HG03095 (cell line): ENCODE data around the gene SCP2.
"Not testable (repeated sequence)": the region's sequence is repeated elsewhere in the genome, so short reads cannot be mapped to it uniquely, and the experiment has no call there.

Experiments
- ATAC-seq: cut with Tn5 transposase; IDR thresholded peaks from one replicate; pipeline ENCODE4 v1.9.1; 2021; ENCODE audit warnings: moderate library complexity; ENCODE audit not compliant: unreplicated experiment

The SCP2 gene

DNA sequence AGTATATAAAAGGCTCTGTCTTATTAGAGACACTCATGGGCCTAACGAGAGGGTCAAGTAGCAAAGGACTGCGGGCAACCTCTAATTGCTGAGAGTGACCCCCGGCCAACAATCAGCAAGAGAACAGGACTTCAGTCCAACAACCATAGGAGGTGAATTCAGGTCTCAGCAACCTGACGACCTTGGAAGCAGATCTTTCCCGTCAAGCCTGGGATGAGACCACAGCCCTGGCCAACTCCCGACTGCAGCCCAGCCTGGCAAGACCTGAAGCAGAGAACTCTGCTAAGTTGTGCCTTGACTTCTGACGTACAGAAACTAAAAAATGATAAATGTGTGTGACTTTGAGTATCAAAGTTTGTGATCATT lies 11.2 kb upstream of the SCP2 start:
- ATAC-seq = no peak

DNA sequence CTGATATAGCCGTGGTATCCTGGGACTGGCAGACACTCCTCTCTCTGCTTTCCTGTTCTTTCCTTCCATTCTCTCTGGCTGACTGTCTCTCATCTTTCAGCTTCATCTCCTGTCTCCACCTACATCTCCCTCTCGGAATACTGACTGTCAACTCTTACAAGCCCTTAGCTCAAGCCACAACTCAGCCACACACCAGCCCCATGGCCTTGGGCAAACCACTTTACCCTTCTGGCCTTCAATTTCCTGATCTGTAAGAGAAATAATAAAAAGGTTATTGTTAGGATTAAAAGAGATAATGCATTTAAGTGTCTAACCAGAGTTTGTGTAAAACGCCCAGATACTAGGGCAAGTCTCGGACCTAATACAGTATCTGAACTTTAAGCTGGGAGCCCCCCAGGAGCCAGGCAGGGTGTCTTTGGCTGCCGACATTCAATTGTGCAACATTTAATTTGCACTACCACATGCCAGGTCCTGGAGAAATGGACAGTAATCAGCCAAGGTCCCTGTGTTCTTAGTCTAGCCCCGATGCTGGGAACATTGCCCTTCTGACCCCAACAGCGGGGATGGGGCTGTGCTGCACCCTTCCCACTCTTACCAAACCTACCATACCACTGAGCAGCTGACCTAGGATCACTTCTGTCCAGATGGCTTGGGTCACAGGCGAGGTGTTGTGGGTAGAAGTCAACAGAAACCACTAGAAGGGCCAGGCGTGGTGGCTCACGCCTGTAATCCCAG lies 10.7 kb upstream of the SCP2 start:
- ATAC-seq = no peak

DNA sequence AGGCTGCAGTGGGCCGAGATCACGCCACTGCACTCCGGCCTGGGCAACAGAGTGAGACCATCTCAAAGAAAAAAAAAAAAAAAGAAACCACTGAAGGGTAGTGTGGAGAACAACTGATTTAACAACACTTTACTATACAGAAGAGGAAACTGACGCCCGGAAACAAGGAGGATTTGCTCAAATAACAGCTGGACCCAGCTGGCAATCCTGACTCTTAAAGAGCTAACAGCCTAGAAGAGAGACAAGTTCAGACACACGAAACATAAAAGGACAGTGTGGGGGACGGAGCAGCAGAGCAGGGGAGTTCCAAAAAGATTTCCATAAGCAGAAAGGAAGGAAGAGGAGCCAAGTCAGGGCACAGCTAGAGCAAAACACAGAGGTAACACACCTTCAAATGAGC lies 9.9 kb upstream of the SCP2 start:
- no peak for ATAC-seq

DNA sequence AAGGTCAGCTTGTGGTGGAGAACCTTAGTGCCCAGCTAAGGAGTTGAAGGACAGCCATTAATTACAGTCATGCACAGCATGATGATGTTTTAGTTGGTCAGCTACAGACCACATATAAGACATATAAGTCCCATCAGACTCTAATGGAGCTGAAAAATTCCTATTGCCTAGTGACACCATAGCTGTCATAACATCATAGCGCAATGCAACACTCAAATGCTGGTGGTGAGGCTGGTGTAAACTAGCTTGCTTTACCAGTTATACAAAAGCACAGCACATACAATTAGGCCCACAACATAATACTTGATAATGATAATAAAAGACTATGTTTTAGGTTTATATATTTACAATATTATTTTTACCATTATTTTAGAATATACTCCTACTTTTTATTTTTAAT lies 9.5 kb upstream of the SCP2 start:
- ATAC-seq = no peak

DNA sequence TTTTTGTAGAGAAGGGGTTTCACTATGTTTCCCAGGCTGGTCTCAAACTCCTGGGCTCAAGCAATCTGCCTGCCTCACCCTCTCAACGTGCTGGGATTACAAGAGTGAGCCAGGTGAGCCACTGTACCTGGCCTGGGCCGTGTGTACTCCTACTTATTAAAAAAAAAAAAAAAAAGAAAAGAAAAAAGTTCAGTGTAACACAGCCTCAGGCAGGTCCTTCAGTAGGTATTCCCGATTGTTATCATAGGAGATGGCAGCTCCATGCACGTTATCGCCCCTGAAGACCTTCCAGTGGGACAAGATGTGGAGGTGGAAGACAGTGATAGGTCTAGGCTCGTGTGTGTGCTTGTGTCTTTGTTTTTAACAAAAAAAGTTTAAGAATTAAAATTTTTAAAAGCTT lies 8.9 kb upstream of the SCP2 start:
- ATAC-seq = no peak

DNA sequence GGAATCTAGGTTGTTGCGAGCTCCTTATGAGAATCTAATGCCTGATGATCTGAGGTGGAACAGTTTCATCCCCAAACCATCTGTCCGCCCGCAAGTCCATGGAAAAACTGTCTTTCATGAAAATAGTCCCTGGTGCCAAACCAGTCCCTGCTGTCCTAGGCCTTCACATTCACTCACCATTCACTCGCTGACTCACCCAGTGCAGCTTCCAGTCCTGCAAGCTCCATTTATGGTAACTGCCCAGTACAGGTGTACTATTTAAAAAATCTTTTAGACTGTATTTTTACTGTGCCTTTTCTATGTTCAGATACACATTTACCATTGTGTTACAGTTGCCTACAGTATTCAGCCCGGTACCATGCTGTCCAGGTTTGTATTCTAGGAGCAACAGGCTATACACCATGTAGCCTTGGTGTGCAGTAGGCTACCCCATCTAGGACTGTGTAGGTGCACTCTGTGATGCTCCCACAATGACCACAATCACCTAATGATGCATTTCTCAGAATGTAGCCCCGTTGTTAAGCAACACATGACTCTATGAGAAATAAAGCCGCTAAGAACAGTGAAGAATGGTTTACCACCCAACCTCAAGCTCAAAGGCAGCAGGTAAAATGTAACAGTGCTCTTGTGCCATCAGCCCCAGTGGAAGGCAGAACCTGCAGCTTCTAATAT lies 7.9 kb upstream of the SCP2 start:
- ATAC-seq = no peak

DNA sequence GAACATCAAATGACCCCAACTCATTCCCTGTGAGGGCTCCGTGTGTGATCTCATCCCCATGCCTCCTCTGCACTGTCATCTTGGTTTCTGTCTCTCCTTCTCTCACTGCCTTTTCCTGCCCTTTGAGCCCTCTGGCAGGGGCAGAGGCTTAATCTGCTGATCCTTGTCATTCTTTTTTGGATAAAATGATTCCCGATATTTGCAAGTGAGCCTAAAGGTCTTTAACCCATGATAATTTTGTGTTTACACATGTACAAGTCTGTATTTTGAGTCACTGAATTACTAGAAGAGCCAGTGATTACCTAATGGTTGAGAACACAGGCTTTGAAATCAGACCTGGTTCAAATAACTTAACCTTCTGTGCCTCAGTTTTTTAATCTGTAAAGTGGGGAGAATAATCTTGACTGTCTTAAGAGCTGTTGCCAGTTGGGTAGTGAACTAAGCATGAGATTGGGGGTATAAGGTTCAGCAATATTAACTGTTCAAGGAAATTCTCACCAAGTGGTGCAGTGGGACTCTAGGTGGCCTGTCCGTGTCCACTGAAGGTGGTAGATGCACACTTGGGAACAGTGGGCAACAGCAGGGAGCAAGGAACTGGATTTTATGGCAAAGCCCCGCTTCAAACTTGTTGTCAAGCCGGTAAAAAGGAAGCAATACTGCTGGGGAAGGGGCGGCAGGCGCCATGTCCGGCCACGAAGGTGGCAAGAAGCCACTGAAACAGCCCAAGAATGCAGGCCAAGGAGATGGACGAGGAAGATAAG lies 7.2 kb upstream of the SCP2 start:
- ATAC-seq = no peak

DNA sequence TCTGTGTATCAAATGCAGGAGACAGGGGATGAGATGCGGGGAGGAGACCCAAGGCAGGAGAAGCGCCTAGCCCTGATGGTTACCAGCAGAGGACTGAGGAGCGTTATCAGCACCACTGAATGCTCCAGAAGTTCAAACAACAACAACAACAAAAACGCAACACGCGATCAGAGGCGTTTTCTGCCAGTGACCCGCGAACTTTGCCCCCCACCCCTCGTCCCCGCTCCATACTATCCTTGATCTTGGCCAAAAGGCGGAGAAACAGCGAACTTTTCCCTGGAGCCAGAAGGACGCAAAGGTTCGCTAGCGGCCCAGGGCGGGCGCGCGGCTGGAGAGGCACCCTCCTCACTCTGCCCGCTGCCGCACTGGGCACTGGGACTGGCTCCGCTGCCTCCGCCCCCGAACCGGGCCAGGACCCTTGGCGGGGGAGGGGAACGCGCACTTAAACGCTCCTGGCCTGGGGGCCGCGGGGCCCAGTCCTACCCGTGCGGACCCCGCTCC lies 6.2 kb upstream of the SCP2 start:
- no peak for ATAC-seq

DNA sequence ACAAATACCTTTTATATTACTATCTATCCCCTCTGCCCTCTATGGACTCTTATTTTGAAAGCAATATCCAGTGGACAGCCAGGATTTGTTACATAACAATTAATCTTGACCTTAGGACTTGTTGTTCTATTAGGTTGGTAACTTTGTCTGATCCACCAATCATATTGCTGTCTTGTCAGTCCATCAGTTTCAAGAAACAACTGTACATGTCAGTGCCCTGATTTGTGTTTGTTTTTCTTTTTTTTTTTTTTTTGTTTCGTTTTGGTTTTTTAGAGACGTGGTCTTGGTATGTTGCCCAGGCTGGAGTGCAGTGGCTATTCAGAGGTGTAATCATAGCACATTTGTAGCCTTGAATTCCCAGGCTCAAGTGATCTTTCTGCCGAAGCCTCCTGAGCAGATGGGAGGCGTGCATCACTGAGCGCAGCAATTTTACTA lies 1.5 kb upstream of the SCP2 start:
- ATAC-seq = no peak

DNA sequence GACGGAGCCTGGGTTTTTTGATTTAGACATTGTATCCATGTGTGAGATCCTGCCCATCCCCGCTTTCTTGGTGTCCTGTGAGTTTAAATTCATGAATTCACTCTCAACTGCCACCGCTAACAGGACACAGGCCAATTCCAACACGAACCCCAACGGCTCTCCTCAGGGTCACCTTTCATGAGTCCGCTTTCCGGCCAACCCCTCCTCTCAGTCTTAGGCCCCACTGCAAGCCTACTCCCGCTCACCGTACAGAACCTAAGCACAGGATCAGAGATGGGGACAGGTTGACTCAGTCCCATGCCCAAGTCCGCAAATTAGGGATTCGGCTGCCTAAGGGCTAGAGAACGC lies 238 bp upstream of the SCP2 start:
- no peak for ATAC-seq

DNA sequence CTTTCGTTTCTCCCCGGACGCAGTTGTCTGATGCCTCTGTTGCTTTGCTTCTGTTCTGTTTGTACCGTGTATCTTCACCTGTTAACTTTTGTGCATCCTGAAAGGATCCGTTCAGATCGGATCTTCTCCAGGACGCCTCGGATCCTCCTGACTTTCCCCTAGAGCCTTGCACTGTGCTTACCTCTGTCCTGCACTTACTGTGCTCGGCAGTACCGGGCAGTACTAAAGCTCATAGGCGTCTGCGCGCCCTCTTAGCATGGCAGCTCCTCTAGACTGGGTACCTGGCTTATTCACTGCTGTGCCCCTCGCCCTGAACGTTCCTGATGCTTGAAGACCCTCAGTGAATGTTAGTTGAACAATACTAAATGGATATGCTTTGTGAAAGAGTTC lies 934 bp downstream of the SCP2 start:
- no peak for ATAC-seq

DNA sequence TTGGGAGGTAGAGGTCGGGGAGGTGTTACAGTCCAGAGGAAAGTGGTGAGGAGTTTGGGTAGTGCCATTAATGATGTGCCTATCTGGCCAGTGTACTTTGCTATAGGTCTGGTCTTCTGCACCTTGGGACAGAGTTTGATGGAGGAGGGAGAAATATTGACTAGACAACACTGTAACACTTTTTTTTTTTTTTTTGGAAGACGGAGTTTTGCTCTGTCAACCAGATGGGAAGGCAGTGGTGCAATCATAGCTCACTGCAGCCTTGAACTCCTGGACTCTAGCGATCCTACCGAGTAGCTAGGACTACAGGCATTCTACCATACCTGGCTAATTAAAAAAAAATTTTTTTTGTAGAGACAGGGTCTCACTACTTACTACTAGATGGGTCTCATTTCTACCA lies 1.9 kb downstream of the SCP2 start:
- no peak for ATAC-seq

DNA sequence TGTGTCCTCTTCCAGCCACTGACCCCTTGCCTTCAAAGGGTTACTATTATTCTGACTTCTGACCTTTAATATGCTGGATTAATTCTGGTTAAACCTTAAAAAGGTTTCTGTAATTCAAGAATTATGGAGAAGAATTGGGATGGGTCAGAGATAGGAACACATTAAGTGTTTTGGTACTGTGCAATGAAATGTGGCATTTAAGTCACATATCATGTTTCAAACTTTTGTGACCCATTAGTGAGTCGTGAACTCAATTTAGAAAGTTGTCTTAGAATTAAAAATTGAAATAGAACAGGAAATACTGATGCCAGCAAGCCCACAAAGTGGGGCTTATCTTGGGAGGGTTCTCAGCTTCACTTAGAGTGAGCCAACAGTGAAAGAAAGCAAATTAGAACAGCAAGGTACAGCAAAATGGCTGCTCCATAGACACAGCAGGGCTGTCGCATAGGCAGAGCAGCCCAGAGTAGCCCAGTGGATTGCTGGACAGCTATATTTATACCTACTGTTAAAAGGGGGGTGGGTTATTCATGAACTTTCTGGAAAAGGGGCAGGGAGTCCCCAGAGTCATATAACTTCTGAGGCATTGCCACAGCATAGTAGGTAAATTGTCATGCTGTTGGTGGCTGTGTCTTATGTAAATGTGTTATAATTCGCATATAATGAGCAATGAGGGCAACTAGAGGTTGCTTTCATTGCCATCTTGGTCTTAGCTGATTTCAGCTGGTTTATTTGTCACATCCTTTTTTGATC lies 10.5 kb downstream of the SCP2 start:
- ATAC-seq = no peak

DNA sequence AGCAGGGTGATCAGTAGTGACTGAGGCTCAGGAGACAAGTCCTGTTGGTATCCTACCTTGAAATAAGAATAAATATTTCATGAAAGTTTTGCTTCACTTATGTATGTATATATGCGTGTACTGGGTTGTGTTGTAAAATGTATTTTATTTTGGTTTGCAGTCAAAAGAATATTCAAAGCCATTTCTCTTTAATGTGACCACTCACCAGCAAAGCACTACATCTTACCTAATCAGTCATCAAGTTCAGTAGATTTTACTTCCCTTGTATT lies 11.0 kb downstream of the SCP2 start:
- no peak for ATAC-seq

DNA sequence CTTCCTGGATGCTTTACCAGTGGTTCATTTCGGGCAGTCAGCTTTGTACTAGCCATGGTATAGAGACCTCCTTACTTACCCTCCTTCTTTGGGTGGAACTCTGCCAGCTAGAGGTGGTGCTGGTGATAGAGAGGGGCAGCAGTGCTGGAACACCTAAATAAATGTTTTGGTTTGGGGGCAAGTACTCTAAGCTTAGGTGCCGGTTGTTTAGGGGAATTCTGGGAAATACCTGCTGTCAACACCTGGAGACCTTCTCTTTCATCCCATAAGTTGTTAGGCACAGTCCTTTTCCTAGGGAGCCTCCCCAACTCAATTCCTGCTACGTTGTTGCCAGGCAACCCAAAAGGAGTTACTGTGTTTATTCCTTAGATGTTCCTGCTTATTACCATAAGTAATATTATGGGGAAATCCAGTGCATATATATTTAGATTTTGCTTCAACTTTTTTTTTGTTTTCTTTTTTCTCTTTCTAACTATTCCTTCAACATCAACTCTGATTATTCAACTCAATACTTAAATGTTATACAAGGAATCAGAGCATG lies 16.9 kb downstream of the SCP2 start:
- no peak for ATAC-seq

DNA sequence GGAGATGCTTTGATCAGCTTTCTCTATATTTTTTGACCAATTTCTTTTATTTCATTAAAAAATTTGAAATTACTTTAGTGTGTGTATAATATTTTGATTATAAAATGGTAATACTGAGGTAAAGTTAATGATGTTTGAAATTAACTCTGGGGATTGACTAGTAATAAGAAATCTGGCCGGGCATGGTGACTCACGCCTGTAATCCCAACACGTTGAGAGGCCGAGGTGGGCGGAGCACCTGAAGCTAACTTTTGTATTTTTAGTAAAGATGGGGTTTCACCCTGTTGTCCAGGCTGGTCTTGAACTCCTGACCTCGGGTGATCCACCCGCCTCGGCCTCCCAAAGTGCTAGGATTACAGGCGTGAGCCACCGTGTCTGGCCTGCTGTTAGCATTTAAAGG lies 17.5 kb downstream of the SCP2 start:
- no peak for ATAC-seq

DNA sequence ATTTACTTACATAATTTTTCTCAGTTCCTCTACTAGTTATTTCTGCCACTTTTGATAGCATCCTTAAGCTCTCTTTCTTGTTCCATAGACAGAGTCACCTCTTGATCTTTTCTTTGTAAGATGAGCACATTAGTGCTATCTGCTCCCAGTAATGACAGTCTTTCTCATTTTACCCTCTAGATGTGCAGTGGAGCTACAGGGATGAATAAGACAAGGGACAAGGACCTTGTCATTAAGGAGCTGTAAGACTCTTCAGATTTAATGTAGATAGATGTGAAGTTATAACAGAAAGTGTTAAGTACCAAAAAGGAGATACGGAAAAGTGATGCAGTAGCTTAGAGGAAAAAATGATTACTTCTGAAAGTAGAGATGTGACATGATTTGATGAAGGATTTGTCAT lies 20.4 kb downstream of the SCP2 start:
- ATAC-seq = no peak

DNA sequence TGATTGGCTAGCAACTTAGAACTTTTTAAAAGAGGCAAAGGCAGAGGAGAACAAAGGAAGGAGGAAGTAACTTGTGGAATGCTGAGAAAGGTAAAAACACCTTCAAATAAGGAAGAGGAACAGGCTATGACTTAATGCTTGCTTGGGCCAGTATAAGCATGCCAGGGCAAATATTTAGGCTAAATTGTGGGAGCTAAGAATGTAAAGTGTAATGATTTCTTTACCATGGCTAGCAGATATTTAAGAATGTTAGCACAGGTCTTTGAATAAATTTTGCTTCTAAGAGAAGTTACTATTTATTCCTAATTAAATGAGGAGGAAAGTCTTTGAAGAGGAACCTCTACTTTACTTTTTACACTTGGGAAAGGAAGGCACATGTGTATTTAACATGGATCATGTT lies 22.5 kb downstream of the SCP2 start:
- ATAC-seq = not testable (repeated sequence)

DNA sequence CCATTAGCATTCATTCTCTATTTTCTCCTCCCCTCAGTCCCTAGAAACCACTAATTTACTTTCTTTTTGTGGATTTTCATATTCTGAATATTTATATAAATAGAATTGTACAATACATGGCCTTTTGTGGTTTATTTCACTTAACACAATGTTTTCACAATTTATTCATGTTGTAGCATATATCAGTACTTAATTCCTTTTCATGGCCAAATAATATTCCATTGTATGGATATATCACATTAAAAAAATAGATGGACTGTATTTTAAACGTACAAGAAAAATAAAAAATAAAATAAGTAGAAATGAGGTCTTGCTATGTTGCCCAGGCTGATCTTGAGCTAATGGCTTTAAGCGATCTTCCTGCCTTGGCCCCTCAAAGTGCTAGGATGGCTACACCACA lies 25.0 kb downstream of the SCP2 start:
- no peak for ATAC-seq

DNA sequence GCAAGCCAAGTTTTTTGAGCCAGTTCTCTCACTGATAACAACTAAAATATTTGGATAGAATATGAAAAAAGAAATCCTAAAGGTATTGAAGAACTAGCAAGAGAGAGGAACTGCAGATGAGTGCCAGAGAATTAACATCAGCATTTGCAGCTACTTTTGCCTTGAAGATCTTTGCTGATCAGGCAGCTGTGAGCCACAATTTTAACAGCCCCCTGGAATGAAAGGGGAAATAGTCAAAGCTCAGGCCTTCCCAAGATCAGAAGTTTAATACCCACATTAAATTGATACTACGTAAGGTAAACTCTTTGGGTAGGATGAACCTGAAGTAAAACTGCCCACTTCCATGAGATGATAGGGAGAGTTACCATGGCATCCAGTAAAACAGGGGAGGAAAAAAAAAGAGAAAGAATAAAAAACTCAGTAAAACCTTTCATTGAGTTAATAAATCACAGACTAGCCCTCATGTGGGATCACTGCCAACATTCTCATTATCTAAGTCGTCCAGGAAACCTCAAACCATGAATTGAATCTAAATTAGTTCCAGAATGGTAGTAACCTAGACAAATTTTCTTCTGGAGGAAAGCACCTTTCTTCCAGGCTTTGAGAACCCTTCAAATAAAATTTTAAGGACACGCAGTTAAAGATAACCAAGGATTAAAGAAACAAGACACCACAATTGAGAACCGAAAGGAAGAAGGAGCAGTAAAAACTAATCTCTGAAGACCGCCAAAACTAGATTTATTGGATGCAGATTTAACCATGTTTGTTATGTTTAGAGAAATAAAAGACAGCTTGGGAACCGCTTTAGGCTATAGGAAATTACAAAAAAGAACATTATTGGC lies 28.3 kb downstream of the SCP2 start:
- ATAC-seq = no peak

DNA sequence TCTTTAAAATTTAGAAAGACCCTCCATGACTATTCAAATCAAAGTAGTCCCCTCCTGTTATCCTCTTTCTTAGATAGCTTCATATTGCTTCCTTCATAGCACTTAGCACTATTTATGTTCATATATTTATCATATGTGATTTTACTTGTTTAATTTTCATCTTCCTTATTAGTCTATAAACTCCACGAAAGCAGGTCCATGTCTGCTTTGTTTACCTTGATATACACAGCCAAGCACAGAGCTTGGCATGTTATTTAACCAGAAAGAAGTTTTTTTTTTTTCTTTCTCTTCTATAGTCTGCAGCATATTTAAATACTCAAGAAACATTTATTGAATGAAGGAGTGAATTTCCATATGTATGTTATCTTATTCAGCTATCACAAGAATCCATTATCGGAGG lies 36.0 kb downstream of the SCP2 start:
- no peak for ATAC-seq
